H1 (cell line): ENCODE measurements around the gene SHMT1. TPM values are rescaled to one million over a fixed set of nuclear protein-coding genes. Genes with fewer than 3 reads are reported as not detected.

ENCODE experiments used
- HDAC2 ChIP-seq, 2 experiments: fragments of 300-600 bp in 1 of 2; sonication (generic) in 1 of 2; IDR thresholded peaks; 2 replicates each; pipeline ENCODE4 v1.6.1; 2011 to 2012; ENCODE audit warnings: low read depth in 2 of 2, low read length in 2 of 2, mild to moderate bottlenecking in 2 of 2, moderate library complexity in 2 of 2, borderline replicate concordance in 1 of 2, inconsistent platforms in 1 of 2
- SRF ChIP-seq: IDR thresholded peaks from 2 replicates; pipeline ENCODE4 v1.6.1; 2011; ENCODE audit warnings: mild to moderate bottlenecking, low read depth, low read length, moderate library complexity
- polyA plus RNA-seq, 7 experiments: library from polyadenylated mRNA; depleted of rRNA in 3 of 7; stranded (reverse) in 5 of 7; unstranded in 2 of 7; fragments of >200 nt in 5 of 7; fragments of 200-250 nt in 2 of 7; gene quantifications; 1 replicate in 5 of 7; 2 replicates in 1 of 7; 4 replicates in 1 of 7; pipeline versions ENCODE4 v1.2.1 to v1.2.3, GENCODE V29; 2011 to 2013; ENCODE audit warnings: missing spikeins in 2 of 7, mixed read lengths in 2 of 7
- total RNA-seq: library from RNA; stranded (reverse); fragmentation: NEBNext Ultra II Directional; extraction: Animal tissue kit (Norgen Biotek cat#: 25700); gene quantifications from 2 replicates; pipeline ENCODE4 v1.2.1, GENCODE V29; 2021
- TF ChIP-seq, protein P1 (sequence below): IDR thresholded peaks from 2 replicates; pipeline ENCODE4 v1.6.1; 2012; ENCODE audit warnings: inconsistent platforms

The SHMT1 gene
- total and polyA plus RNA-seq, 2 of the 8 experiments (the other 6 are each of a cell fraction or from before 2014, with no cell fraction given): 30.7 to 39.3 TPM

- TF ChIP-seq SRF (no peak), HDAC2 (IDR thresholded peaks at IDR 0.05; ENCODE audit: borderline replicate concordance in 1 of 2, low read depth in 2 of 2, low read length in 2 of 2) (no peak)
- TF ChIP-seq, protein P1, sequence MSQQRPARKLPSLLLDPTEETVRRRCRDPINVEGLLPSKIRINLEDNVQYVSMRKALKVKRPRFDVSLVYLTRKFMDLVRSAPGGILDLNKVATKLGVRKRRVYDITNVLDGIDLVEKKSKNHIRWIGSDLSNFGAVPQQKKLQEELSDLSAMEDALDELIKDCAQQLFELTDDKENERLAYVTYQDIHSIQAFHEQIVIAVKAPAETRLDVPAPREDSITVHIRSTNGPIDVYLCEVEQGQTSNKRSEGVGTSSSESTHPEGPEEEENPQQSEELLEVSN: no peak
Observed at GRCh38 chr17:18353541-18353940, 9.8 kb downstream of the SHMT1 start (continued).
